ENCODE data around the gene MYCN. TPM values are rescaled to one million over a fixed set of nuclear protein-coding genes. Genes with fewer than 3 reads are reported as not detected.

MYCN gene
- polyA plus RNA-seq, 1 donor (not counting 4 experiments of a cell fraction or from before 2014, with no cell fraction given), result not detected

GRCh38 chr2:15956751-15957736 lies 16.7 kb downstream of the MYCN start:
- H3K4me2 ChIP-seq (ENCODE audit: control insufficient read depth, extremely low read depth, insufficient read depth, low read depth, low read length), result no peak overlapping the region
- no peaks in the 10 kb centered on the region for H3K9me3 ChIP-seq (ENCODE audit: control insufficient read depth, low read depth, low read length)
- TF ChIP-seq, protein P1, sequence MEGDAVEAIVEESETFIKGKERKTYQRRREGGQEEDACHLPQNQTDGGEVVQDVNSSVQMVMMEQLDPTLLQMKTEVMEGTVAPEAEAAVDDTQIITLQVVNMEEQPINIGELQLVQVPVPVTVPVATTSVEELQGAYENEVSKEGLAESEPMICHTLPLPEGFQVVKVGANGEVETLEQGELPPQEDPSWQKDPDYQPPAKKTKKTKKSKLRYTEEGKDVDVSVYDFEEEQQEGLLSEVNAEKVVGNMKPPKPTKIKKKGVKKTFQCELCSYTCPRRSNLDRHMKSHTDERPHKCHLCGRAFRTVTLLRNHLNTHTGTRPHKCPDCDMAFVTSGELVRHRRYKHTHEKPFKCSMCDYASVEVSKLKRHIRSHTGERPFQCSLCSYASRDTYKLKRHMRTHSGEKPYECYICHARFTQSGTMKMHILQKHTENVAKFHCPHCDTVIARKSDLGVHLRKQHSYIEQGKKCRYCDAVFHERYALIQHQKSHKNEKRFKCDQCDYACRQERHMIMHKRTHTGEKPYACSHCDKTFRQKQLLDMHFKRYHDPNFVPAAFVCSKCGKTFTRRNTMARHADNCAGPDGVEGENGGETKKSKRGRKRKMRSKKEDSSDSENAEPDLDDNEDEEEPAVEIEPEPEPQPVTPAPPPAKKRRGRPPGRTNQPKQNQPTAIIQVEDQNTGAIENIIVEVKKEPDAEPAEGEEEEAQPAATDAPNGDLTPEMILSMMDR (optimal IDR thresholded peaks at IDR 0.05 in 1 of 3, IDR thresholded peaks at IDR 0.05 in 1 of 3, conservative IDR thresholded peaks at IDR 0.05 in 1 of 3; ENCODE audit: extremely low read depth in 1 of 3, insufficient read depth in 2 of 3, low read length in 3 of 3), result no peak
- no peak for TF ChIP-seq EZH2 (IDR thresholded peaks at IDR 0.05; ENCODE audit: low read length)
- dilution Hi-C loops (cut with MboI; ENCODE audit: extremely low pct_ligation_motif_present, low sequenced_read_pairs), result no loop called here
- no peaks in the 10 kb centered on the region for H3K9me1 ChIP-seq (ENCODE audit: control insufficient read depth, extremely low read depth, insufficient read depth, low read length)
- H4K20me1 ChIP-seq (ENCODE audit: control insufficient read depth, extremely low read depth, insufficient read depth, low read length), result no peaks in the 10 kb centered on the region
- no peak overlapping the region for H3K9ac ChIP-seq (ENCODE audit: control insufficient read depth, extremely low read depth, insufficient read depth, low read length)
- no peaks in the 10 kb centered on the region for H3K36me3 ChIP-seq (ENCODE audit: control insufficient read depth in 2 of 2, extremely low read depth in 1 of 2, insufficient read depth in 2 of 2, low read length in 2 of 2)
- H3K27ac ChIP-seq (ENCODE audit: control insufficient read depth, insufficient read depth, low read length), result no peak overlapping the region
- H3K27me3 ChIP-seq (ENCODE audit: control insufficient read depth, extremely low read depth, insufficient read depth, low read length), result no peaks in the 10 kb centered on the region
- no peaks in the 10 kb centered on the region for H3K4me1 ChIP-seq (ENCODE audit: control insufficient read depth, extremely low read depth, insufficient read depth, low read length)
- H3K4me3 ChIP-seq (ENCODE audit: control insufficient read depth in 2 of 3, extremely low read depth in 1 of 3, insufficient read depth in 2 of 3, low read depth in 1 of 3, low read length in 3 of 3), result no peak overlapping the region
- FAIRE-seq (no peak), DNase-seq (ENCODE audit: low read depth, low spot score) (no peak)
- H2AFZ ChIP-seq (ENCODE audit: control insufficient read depth, low read length), result no peak overlapping the region
- H3K79me2 ChIP-seq (ENCODE audit: control insufficient read depth, insufficient read depth, low read length), result no peaks in the 10 kb centered on the region

- TF ChIP-seq, protein P1 (optimal IDR thresholded peaks at IDR 0.05 in 1 of 3, IDR thresholded peaks at IDR 0.05 in 1 of 3, conservative IDR thresholded peaks at IDR 0.05 in 1 of 3; ENCODE audit: extremely low read depth in 1 of 3, insufficient read depth in 2 of 3, low read length in 3 of 3), result no peak
- TF ChIP-seq EZH2 (IDR thresholded peaks at IDR 0.05; ENCODE audit: low read length), result no peak
- Histone ChIP-seq H3K4me1 (ENCODE audit: control insufficient read depth, extremely low read depth, insufficient read depth, low read length) (no peaks in the 10 kb centered on the region), H2AFZ (ENCODE audit: control insufficient read depth, low read length) (no peak overlapping the region), H3K4me2 (ENCODE audit: control insufficient read depth, extremely low read depth, insufficient read depth, low read depth, low read length) (no peak overlapping the region), H3K9ac (ENCODE audit: control insufficient read depth, extremely low read depth, insufficient read depth, low read length) (no peak overlapping the region), H3K79me2 (ENCODE audit: control insufficient read depth, insufficient read depth, low read length) (no peaks in the 10 kb centered on the region), H3K9me1 (ENCODE audit: control insufficient read depth, extremely low read depth, insufficient read depth, low read length) (no peaks in the 10 kb centered on the region), H3K4me3 (ENCODE audit: control insufficient read depth in 2 of 3, extremely low read depth in 1 of 3, insufficient read depth in 2 of 3, low read depth in 1 of 3, low read length in 3 of 3) (no peak overlapping the region), H3K9me3 (ENCODE audit: control insufficient read depth, low read depth, low read length) (no peaks in the 10 kb centered on the region), H3K27me3 (ENCODE audit: control insufficient read depth, extremely low read depth, insufficient read depth, low read length) (no peaks in the 10 kb centered on the region), H3K36me3 (ENCODE audit: control insufficient read depth in 2 of 2, extremely low read depth in 1 of 2, insufficient read depth in 2 of 2, low read length in 2 of 2) (no peaks in the 10 kb centered on the region), H3K27ac (ENCODE audit: control insufficient read depth, insufficient read depth, low read length) (no peak overlapping the region), H4K20me1 (ENCODE audit: control insufficient read depth, extremely low read depth, insufficient read depth, low read length) (no peaks in the 10 kb centered on the region)
- DNase-seq (ENCODE audit: low read depth, low spot score) (no peak), FAIRE-seq (no peak)
- dilution Hi-C loops (cut with MboI; ENCODE audit: extremely low pct_ligation_motif_present, low sequenced_read_pairs), result no loop called here
Observed at GRCh38 chr2:15957881-15958713, 17.7 kb downstream of the MYCN start.

Measured in keratinocyte (primary cell).